GM19395 (cell line): Measurements from ENCODE around the gene SF3A1.
"Not testable (repeated sequence)": the region's sequence is repeated elsewhere in the genome, so short reads cannot be mapped to it uniquely, and the experiment has no call there.

ENCODE experiments used
- ATAC-seq: cut with Tn5 transposase; IDR thresholded peaks from one replicate; pipeline ENCODE4 v1.9.1; 2021; ENCODE audit warnings: mild to moderate bottlenecking, moderate library complexity; ENCODE audit not compliant: unreplicated experiment

Gene SF3A1, protein sequence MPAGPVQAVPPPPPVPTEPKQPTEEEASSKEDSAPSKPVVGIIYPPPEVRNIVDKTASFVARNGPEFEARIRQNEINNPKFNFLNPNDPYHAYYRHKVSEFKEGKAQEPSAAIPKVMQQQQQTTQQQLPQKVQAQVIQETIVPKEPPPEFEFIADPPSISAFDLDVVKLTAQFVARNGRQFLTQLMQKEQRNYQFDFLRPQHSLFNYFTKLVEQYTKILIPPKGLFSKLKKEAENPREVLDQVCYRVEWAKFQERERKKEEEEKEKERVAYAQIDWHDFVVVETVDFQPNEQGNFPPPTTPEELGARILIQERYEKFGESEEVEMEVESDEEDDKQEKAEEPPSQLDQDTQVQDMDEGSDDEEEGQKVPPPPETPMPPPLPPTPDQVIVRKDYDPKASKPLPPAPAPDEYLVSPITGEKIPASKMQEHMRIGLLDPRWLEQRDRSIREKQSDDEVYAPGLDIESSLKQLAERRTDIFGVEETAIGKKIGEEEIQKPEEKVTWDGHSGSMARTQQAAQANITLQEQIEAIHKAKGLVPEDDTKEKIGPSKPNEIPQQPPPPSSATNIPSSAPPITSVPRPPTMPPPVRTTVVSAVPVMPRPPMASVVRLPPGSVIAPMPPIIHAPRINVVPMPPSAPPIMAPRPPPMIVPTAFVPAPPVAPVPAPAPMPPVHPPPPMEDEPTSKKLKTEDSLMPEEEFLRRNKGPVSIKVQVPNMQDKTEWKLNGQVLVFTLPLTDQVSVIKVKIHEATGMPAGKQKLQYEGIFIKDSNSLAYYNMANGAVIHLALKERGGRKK

DNA sequence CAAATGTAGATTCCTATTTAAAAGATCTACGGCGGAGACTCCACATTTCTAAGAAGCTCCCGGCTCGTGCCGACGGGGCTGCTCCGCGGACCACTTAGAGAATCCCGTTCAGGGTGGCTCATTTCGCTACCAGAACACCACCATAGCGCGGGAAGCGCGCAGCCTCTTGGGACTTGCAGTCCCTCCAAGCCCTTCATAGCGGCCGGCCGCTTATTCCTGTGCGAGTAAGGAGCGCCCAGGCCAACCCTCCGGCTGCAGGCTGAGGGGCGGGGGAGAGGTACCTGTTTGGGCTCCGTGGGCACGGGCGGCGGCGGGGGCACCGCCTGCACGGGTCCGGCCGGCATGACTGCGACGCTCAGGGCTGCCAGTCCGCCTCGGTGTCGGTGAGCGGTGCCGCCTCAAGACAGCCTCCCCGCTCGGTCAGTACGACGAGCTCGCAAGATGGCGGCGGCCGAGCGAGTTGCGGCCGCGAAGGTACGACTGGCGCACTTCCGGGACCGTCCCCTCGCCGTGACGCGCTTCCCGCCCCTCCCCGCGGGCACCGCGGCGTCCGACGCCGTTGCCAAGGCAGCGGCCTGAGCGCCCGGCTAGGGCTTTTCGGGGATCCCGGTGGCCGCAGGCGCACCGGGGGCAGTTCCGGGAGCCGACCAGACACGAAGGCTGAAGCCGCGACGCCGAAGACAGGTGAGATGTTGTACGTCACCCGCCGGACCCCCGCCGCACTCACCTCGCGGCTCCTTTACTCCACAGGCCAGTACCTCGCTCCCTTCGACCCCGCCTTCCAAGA lies at the start of gene SF3A1, which contains the start of gene CCDC157:
TSS of gene SF3A1 (minus strand) at position 446 of the 787 bp plus-strand sequence. CDS start at position 344, 102 bp downstream.
TSS of gene CCDC157 (plus strand) at position 559 of the 787 bp plus-strand sequence. CDS start 8,994 bp downstream, outside the sequence.
- peak; percentile 90 for ATAC-seq

DNA sequence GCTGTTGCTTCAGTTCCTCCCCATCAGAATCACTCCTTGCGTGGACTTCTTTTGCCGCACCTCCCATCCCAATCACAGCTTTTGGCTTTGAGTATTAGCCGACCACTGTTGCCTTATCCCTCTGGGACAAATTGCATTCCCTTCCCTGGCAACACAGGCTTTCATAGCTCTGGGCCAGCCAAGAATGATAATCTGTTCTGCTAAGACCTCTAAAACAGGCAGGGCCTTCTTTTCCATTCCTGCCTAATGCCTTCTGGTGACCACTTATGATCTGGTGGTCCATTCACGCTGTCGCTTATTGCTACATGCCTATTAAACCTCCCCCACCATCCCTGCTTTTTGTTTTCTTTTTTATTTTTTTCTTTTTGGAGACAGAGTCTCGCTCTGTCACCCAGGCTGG lies 49.7 kb upstream of the SF3A1 start:
- ATAC-seq = no peak

DNA sequence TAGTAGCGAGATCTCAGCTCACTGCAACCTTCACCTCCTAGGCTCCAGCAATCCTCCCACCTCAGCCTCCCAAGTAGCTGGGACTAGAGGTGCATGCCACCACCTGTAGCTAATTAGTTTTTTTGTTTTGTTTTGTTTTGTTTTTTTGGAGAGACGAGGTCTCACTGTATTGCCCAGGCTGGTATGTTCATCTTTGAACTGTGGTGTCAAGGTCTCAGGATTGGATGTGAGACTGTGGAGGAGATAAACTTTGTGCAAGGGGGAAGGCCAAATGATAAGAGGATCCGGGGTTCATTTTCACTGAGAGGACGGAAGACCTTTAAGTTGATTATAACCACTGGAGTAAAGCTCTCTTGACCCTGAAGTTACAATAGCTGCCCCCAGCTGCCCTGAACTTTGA lies 49.0 kb upstream of the SF3A1 start:
- no peak for ATAC-seq

DNA sequence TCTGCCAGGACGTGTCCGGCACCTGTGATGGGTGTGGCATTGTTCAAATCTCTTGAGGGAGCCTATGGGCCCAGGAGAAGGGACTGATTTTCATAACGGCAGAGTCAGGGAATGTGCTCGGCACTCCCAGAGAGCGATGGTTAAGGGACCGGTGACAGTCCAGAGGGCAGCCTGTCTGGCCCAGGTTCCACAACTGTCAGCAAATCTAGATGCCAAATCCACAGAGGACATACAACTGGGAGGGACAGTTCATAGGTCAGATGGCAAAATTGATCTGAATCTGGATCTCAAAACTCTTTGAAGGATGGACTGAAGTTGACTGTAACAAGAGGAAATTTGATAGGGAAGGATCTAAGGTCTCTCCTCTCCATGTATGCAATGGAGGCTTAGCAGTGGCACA lies 47.6 kb upstream of the SF3A1 start:
- no peak for ATAC-seq

DNA sequence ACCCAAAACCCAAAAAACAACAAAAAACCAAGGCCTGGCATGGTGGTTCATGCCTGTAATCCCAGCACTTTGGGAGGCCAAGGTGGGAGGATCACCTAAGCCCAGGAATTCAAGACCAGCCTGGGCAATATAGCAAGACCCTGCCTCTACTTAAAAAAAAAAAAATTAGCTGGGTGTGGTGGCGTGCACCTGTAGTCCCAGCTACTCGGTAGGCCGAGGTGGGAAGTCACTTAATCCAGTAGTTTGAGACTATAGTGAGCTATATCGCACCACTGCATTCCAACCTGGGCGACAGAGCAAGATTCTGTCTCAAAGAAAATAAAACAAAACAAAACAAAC lies 46.0 kb upstream of the SF3A1 start:
- ATAC-seq = not testable (repeated sequence)

DNA sequence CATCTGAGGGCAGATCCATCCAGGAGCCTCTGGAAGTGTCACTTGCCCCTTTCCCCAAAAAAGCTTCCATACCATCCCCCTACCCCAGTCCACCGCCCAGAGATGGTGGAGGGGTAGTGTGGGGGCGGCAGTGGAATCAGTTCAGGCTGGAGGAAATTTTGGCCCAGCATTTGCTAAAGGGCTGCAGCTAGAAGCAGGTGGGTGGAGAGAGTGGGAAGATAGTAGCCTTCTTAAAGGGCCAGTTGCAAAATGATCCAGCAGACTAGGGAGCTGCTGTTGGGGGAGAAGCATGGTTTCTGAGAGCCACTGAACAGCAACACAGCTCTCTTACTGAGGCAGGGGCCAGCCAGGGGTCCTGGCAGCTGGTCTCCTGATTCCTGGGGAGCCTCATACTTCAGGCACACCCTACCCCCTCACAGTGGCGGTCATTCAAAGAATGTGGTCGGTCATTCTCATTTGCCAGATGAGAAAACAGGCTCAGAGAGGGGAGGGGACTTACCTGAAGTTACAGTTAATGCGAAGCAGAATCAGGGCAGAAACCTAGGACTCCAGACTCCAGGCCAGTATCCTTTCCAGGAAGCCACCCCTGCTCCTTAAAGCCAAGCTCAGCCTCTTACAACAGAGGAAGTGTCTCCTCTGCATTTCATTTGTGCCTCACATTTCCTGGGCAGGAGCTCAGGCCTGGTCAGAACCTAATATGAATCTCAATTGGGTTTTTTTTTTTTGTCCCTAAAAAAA lies 45.5 kb upstream of the SF3A1 start:
- ATAC-seq = no peak

DNA sequence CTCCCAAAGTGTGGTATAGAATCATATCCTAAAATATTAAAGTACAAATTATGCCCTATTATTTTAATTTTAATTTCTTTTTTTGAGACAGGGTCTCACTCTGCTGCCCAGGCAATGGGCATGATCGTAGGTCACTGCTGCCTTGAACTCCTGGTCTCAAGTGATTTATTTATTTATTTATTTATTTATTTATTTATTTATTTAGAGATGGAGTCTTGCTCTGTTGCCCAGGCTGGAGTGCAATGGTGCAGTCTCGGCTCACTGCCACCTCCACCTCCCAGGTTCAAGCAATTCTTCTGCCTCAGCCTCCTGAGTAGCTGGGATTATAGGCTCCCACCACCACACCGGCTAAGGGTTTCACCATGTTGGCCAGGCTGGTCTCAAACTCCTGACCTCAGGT lies 44.3 kb upstream of the SF3A1 start:
- not testable (repeated sequence) for ATAC-seq

DNA sequence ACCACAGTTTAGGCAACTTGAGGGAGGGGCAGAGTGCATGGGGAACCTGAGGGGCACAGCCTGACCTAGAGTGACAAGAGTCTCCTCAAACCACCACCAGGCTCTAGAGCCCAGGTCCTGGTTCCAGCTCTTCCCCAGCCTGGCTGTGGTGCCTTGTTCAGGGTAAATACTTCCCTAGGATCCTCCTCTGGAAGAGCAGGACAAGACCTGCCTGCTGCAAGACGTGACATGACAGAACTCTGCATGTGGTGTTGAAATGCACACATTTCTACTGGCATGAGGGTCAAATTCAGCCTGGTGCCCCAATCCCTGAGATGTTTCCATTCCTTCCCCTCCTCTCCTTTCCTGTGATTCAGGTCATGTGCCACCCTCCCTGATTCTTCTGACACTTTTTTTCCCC lies 43.5 kb upstream of the SF3A1 start:
- ATAC-seq = no peak

DNA sequence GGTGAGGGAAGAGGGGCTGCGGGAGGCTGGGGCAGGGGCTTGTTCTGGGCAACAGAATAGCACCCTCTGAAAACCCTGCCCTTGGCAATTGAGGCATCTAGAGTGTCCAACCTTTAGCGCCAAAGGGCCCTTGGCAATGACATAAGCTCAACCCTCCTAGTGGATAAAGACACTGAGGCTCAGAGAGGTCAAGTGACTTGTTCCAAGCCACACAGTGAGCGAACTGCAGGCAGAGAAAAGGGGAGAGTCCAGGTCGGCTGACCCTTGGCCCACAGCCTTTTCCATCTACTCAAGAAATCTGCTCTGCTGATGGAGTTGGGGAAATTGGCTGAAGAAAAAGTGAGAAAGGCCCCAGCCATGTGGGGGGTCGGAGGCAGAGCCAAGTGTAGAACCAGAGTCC lies 43.0 kb upstream of the SF3A1 start:
- no peak for ATAC-seq

DNA sequence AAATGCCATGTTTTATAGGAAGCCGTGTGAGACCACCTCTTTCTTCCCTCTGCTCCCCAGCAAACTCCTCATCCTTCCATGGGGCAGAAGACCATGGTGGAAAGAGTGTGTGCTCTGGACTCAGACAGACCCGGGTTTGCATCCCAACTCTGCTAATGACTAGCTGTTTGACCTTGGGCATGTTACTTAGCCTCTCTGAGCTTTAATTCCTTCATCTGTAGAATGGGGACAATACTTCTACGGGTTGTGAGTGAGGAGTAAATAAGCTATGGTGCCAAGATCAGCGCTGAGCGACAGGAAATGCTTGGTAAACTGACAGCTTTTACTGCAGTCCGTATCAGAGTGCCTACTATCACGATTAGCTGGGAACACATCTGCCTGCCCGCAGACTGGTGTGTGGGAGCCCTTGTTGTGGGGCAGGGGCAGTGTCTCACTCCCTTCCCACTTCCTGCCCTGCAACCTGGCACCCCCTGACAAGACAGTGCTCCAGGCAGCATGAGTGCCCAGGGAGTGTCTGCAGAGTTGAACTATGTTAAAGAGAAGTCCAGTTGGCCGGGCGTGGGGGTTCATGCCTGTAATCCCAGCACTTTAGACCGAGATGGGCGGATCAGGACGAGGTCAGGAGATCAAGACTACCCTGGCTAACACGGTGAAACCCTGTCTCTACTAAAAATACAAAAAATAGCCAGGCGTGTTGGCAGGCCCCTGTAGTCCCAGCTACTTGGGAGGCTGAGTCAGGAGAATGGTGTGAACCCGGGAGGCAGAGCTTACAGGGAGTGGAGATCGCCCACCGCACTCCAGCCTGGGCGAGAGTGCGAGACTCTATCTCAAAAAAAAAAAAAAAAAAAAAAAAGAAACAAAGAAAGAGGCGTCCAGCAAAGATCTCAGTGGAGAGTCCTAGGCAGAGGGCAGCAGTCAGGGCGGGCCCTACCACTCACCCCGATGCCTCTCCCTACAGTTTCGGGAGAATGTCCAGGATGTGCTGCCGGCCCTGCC lies 42.3 kb upstream of the SF3A1 start:
- no peak for ATAC-seq

DNA sequence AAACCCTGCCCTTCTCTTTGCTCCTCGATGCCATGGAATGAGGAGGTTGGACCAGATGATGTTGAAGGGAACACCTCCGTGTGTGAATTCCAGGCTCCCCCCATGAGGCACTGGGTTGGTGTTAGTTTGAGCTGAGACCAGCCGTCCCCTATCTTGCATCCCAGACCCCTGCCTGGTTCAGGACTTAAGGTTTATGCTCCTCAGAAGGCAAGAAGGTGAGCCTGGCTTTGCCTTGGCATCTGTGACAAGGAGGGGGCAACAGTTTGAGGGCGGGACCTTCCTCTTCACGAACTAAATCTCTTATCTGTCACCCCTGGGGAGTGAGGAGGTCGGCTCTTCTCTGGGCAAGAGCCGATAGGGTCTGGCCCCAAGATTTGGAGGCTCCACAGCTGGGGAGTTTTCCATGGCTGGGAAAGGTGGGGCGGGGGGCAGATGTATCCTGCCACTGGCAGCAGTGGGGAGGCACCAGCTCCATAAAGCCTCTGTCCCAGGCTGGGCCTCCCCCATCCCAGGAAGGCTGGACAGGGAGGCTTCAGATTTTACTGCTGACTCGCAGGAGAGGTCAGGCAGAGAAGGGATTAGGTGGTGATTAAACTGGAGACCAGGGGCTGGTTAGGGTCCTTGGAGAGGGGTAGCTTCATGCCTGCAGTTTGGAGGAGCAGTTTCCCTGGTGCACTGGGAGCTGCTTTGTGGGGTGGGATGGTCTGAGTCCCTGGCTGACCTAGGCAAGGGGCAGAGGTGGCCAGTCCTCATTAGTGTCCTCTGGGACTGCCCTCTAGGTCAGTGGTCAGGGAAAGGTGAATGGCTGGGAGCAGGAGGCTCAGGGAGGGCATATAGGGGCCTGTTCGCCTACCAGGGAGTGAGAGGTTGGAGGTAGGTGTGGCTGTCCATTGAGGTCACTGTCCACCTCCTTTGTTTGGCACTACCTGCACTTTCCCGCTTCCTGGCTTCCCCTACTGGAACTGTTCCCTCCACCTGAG lies 41.3 kb upstream of the SF3A1 start:
- no peak for ATAC-seq

DNA sequence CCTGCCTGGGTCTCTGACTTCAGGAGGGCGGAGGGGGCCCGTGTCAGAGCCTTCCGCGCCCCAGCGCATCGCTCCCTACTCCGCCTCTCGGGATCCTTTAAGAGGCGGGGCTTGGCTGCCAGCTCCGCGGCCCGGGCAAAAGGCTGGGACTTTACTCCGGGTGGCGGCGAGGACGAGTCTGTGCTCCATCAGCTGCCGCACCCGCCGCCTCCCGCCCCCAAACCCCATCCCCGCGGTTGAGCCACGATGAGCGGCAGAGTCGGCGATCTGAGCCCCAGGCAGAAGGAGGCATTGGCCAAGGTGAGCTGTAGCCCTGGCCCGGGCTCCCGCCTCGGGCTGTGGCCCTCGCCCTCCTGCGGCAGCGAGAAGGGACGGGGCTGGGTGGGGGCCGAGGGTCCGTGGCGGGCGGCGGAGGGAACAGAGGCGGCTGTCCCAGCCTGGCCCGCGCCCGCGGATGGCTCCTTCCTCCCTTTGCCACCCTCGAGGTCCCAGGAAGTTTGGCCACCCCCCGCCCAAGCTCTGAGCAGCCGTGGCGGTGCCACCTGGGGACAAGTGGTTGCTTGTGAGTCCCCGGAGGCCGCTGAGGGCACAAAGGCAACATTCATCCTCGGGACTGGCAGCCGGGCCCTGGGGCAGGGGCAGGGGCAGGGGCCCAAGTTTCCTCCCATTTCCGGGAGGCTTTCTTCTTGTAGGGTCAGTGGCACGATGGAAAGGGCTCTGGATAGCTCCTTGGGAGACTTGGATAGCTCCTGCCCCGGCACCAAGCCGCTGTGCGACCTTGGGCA lies 40.4 kb upstream of the SF3A1 start, which contains the start of gene SEC14L2:
TSS of gene SEC14L2 (plus strand) at position 148 of the 785 bp plus-strand sequence. CDS start at position 247, 99 bp downstream.
- ATAC-seq = no peak

DNA sequence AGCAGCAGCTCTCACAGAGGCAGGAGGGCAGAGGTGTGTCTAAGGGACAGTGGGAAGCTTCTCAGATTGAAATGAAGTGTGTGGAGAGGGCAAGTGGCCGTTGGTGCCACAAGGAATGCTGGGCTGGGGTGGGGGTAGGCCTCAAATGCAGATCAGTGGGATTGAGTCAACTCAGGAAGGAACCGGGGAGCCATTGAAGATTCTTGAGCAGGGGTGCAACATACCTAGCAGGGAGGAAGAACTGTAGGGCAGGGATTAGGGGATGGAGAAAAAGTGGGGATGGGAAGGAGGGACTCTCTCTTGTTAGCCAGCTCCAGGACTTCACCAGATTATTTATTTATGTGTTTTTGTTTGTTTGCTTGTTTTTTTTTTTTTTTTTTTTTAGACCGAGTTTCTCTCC lies 37.2 kb upstream of the SF3A1 start:
- ATAC-seq = no peak

DNA sequence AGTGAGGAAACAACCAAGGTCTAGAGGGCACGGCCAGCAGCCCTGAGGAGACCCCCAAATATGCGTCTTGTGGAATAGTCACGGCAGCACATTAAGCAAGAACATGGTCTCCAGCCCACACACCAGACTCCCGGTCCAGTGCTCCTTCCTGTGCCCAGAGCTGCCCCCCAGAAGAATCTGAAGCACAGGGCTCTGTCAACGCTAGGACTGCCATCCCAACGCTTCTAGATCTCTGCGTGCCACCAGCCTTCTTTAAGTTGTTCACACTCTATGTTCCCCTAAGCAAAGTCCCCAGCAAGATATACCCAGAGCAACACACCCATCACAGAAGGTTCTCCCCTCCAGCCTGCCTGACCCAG lies 36.6 kb upstream of the SF3A1 start:
- no peak for ATAC-seq

DNA sequence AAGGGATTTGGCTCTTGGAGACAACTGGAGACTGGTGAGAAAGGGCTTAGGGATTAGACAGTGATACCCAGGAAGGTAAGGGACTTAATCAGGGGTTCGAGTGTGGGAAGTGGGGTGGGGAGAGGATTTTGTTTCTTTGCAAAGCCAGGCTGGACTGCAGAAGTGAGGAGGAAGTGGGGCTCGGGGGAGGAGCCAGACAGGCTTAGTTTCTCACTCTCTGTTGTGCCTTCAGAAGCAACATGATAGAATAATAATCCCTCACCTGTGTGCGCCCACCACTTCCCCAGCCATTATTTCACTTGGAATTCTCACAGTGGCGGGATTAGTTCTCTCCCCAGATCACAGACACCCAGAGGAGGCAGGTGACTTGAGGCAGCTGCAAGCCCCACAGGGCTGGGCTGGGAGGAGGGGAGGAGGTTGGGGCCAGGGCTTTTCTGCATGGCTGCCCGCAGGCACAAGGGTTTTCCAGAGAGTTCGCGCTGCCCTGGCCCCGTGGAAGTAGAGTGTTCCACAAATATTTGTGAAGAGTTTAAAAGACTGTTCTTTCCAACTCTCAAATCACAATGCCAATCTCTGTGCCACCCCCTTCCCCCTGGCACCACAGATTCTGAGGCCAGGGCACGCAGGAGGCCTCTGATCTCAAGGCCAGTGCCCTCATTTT lies 36.1 kb upstream of the SF3A1 start:
- ATAC-seq = no peak

DNA sequence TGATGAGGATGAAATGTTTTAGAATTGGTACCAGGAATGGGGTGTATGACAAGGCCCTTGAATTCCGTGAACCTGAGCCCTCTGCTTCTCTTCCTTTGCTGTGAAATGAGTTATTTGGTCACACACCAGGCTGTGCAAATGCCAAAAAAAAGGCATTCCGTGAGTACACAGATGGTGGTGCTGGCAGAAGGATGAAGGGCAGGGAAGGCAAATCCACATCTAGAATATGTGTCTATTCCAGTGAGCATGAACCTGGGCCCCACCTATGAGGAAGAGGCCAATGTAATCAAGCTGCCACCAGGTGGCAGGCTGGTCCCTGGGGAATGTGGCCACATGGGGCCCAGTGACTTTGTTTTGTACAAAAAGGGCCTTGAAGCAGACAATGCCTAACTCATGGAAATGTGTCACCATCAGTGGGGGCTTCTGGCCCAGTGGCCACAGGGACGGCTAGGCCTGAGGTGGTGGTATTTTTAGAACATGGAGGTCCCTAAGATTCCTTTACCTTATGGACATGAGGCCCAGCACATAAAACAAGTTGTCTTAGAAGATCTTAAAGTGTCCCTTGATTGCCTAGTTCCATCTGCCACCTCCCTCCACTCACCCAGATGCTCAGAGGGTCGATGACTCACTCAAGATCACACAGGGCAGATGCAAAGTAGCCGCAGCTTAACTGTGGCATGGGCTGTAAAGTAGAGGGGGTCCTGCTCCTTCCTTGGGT lies 34.4 kb upstream of the SF3A1 start:
- ATAC-seq = no peak
